Measurements from ENCODE around the gene LRP10.
"Not testable (repeated sequence)": the region's sequence is repeated elsewhere in the genome, so short reads cannot be mapped to it uniquely, and the experiment has no call there.

LRP10 gene

DNA sequence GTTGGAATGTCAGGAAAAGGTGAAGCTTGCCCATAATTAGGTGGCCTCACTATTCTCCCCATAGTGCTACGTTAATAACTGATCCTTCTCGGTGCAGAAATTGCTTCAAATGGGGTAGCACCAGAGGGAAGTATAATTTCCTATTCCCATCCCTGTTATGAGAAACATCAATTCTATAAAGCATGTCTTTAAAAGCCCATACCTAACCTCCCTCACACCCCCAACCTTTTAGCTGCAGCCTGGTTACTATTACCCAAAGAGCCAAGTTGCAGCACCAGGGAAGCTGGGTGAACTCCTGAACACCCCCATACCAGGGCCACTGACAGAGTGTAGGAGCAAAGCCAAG, 32.2 kb downstream of the LRP10 start:
- Histone ChIP-seq H3K4me3 (replicated peaks; ENCODE audit: low read depth, low read length) (no peak overlapping the region), H3K36me3 (ENCODE audit: control insufficient read depth, insufficient read depth, low read length) (peaks cover 48% of the 10 kb centered on the region), H3K27me3 (replicated peaks; ENCODE audit: control insufficient read depth, insufficient read depth, low read length) (no peaks in the 10 kb centered on the region)
- DNase-seq (ENCODE audit: extremely low read depth, insufficient read length), result no peak
- TF ChIP-seq, protein P1, sequence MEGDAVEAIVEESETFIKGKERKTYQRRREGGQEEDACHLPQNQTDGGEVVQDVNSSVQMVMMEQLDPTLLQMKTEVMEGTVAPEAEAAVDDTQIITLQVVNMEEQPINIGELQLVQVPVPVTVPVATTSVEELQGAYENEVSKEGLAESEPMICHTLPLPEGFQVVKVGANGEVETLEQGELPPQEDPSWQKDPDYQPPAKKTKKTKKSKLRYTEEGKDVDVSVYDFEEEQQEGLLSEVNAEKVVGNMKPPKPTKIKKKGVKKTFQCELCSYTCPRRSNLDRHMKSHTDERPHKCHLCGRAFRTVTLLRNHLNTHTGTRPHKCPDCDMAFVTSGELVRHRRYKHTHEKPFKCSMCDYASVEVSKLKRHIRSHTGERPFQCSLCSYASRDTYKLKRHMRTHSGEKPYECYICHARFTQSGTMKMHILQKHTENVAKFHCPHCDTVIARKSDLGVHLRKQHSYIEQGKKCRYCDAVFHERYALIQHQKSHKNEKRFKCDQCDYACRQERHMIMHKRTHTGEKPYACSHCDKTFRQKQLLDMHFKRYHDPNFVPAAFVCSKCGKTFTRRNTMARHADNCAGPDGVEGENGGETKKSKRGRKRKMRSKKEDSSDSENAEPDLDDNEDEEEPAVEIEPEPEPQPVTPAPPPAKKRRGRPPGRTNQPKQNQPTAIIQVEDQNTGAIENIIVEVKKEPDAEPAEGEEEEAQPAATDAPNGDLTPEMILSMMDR (IDR thresholded peaks at IDR 0.05; ENCODE audit: insufficient read depth, low read length, poor library complexity, severe bottlenecking), result no peak

DNA sequence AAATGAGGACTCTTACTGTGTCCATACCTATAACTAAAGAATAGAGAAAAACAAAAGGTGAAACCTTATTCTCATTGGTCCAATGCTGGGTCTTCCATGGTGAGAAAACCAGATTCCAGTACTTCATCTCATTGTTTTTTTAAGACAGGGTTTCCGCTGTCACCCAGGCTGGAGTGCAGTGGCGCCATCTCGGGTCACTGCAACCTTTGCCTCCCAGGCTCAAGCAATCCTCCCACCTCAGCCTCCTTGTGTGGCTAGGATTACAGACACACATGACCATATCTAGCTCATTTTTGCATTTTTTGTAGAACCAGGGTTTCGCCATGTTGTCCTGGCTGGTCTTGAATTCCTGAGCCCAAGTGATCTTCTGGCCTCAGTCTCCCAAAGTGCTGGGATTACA, 34.1 kb downstream of the LRP10 start:
- TF ChIP-seq, protein P1 (IDR thresholded peaks at IDR 0.05; ENCODE audit: insufficient read depth, low read length, poor library complexity, severe bottlenecking), result no peak
- Histone ChIP-seq H3K36me3 (ENCODE audit: control insufficient read depth, insufficient read depth, low read length) (peaks cover 52% of the 10 kb centered on the region), H3K4me3 (replicated peaks; ENCODE audit: low read depth, low read length) (no peak overlapping the region), H3K27me3 (replicated peaks; ENCODE audit: control insufficient read depth, insufficient read depth, low read length) (no peaks in the 10 kb centered on the region)
- no peak for DNase-seq (ENCODE audit: extremely low read depth, insufficient read length)

DNA sequence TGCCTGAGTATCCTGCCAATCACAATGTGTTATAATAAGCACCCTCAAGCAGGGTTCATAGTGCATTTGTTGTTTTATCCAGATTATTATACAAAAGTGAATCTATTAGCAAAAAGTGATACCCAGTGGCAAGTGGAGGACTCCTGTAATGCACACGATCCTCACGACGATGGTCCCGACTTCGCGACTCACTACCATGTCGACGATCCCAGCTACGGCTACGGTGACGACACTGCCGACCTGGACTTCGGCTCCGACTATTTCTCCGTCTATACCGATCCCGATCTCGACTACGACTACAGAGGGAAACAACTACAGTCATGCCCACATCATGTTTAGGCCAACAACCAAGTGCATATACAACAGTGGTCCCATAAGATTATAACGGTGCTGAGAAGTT, 34.5 kb downstream of the LRP10 start:
- Histone ChIP-seq H3K4me3 (replicated peaks; ENCODE audit: low read depth, low read length) (no peak overlapping the region), H3K27me3 (replicated peaks; ENCODE audit: control insufficient read depth, insufficient read depth, low read length) (no peaks in the 10 kb centered on the region), H3K36me3 (ENCODE audit: control insufficient read depth, insufficient read depth, low read length) (peaks cover 47% of the 10 kb centered on the region)
- DNase-seq (ENCODE audit: extremely low read depth, insufficient read length), result no peak
- TF ChIP-seq, protein P1 (IDR thresholded peaks at IDR 0.05; ENCODE audit: insufficient read depth, low read length, poor library complexity, severe bottlenecking), result no peak

DNA sequence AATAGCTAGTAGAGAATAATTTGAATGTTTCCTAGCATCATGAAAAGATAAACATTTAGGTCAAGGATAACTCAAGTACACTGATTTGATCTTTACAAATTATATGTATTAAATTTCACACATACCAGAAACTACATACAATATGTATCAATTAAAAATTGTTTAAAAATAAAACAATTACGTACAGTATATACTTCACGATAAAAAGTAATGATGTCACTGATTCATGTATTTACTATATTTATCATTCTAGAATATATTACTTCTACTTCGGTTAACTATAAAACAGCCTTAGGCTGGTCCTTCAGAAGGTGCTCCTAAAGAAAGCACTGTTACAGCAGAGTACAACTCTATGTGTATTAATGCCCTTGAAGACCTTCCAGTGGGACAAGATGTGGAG, 35.9 kb downstream of the LRP10 start:
- Histone ChIP-seq H3K4me3 (replicated peaks; ENCODE audit: low read depth, low read length) (no peak overlapping the region), H3K36me3 (ENCODE audit: control insufficient read depth, insufficient read depth, low read length) (peaks cover 39% of the 10 kb centered on the region)
- TF ChIP-seq, protein P1 (IDR thresholded peaks at IDR 0.05; ENCODE audit: insufficient read depth, low read length, poor library complexity, severe bottlenecking), result no peak

DNA sequence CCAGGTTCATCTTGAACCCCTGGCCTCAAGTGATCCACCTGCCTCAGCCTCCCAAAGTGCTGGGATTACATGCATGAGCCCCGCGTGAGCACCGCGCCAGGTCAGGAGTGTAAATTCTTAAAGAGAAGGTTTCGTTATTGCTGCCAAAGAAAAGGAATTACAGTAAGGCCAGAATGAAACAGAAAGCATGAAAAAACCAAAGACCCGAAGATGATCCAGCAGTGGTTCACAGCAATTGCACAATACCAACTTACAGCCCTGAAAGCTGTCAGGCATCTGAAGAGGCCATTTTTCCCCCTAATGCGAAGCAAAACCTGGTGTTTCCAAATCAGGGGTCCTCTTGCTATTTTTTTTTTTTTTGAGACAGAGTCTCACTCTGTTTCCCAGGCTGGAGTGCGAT, 37.1 kb downstream of the LRP10 start:
- TF ChIP-seq, protein P1 (IDR thresholded peaks at IDR 0.05; ENCODE audit: insufficient read depth, low read length, poor library complexity, severe bottlenecking), result no peak
- DNase-seq (ENCODE audit: extremely low read depth, insufficient read length), result no peak
- H3K4me3 ChIP-seq (replicated peaks; ENCODE audit: low read depth, low read length), result no peak overlapping the region
- H3K36me3 ChIP-seq (ENCODE audit: control insufficient read depth, insufficient read depth, low read length), result peaks cover 32% of the 10 kb centered on the region
- H3K27me3 ChIP-seq (replicated peaks; ENCODE audit: control insufficient read depth, insufficient read depth, low read length), result no peaks in the 10 kb centered on the region

More for the DNA sequence above, 35.9 kb downstream of the LRP10 start:
- H3K27me3 ChIP-seq (replicated peaks; ENCODE audit: control insufficient read depth, insufficient read depth, low read length), result no peaks in the 10 kb centered on the region
- DNase-seq (ENCODE audit: extremely low read depth, insufficient read length), result no peak

DNA sequence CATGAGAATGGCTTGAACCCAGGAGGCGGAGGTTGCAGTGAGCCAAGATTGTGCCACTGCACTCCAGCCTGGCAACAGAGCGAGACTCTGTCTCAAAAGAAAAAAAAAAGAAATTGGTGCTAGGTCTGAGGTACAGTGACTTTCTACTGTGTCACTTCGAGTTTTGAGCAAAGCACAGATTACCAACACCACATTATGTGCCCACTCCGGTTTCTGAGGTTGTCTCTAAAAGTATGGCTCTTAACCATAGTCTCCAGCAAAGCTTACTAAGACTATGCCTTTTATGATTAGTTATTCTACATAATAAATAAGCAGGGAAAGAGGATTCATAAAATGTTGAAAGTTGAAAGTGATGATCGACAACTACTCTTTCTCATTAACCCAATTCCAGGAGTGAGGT, 39.4 kb downstream of the LRP10 start:
- TF ChIP-seq, protein P1 (IDR thresholded peaks at IDR 0.05; ENCODE audit: insufficient read depth, low read length, poor library complexity, severe bottlenecking), result no peak
- DNase-seq (ENCODE audit: extremely low read depth, insufficient read length), result no peak
- no peaks in the 10 kb centered on the region for H3K27me3 ChIP-seq (replicated peaks; ENCODE audit: control insufficient read depth, insufficient read depth, low read length)
- H3K4me3 ChIP-seq (replicated peaks; ENCODE audit: low read depth, low read length), result no peak overlapping the region
- peaks cover 18% of the 10 kb centered on the region for H3K36me3 ChIP-seq (ENCODE audit: control insufficient read depth, insufficient read depth, low read length)

- not testable (repeated sequence) for H3K4me3 ChIP-seq (replicated peaks; ENCODE audit: low read depth, low read length)
Measured at GRCh38 chr14:22914836-22915235, 43.3 kb downstream of the LRP10 start.

More at GRCh38 chr14:22914836-22915235, 43.3 kb downstream of the LRP10 start:
- not testable (repeated sequence) for DNase-seq (ENCODE audit: extremely low read depth, insufficient read length); H3K36me3 ChIP-seq (ENCODE audit: control insufficient read depth, insufficient read depth, low read length); H3K27me3 ChIP-seq (replicated peaks; ENCODE audit: control insufficient read depth, insufficient read depth, low read length)
